Vagina (tissue), 2 donors: ENCODE data around the gene CDKN2B-AS1. TPM values are rescaled to one million over a fixed set of nuclear protein-coding genes. Genes with fewer than 3 reads are reported as not detected.

Experiments used
- DNase-seq, 2 donors: peaks; one replicate each; pipeline ENCODE4 v3.0.0-alpha.2; 2017; ENCODE audit errors: extremely low spot score in 2 of 2
- H3K27ac ChIP-seq: fragments of 200-600 bp; sonication (generic); one replicate; pipeline ENCODE4 v1.5.1; 2019
- H3K27me3 ChIP-seq: fragments of 200-600 bp; sonication (generic); one replicate; pipeline ENCODE4 v1.5.1; 2019
- H3K36me3 ChIP-seq, 2 donors: fragments of 200-600 bp; sonication (generic); one replicate each; pipeline ENCODE4 v1.5.1; 2017 to 2019
- H3K4me1 ChIP-seq: fragments of 200-600 bp; sonication (generic); one replicate; pipeline ENCODE4 v1.5.1; 2019
- H3K4me3 ChIP-seq, 2 donors: fragments of 200-600 bp; sonication (generic); 1 replicate in 1 of 2; 2 replicates in 1 of 2; pipeline ENCODE4 v1.5.1; 2016 to 2019
- H3K9me3 ChIP-seq: fragments of 200-600 bp; sonication (generic); one replicate; pipeline ENCODE4 v1.5.1; 2019
- POLR2A ChIP-seq, 2 donors: fragments of 450-650 bp; IDR thresholded peaks; one replicate each; pipeline ENCODE4 v1.6.1; 2017; ENCODE audit warnings: antibody characterized with exemption in 2 of 2, mild to moderate bottlenecking in 2 of 2, moderate library complexity in 2 of 2
- POLR2AphosphoS5 ChIP-seq, 2 donors: sonication (generic); formaldehyde crosslinking; IDR thresholded peaks; one replicate each; pipeline ENCODE4 v1.9.0; 2017; ENCODE audit warnings: antibody characterized with exemption in 2 of 2, mild to moderate bottlenecking in 2 of 2, low read depth in 1 of 2; ENCODE audit not compliant: insufficient read depth in 1 of 2
- intact Hi-C: fragments of 100-400 bp; cut with DNase I; formaldehyde crosslinking; loops from one replicate; pipeline ENCODE4 v1.15.1; 2023
- total RNA-seq: library from RNA; depleted of rRNA; stranded (reverse); fragments of >200 nt; gene quantifications from one replicate; pipeline ENCODE4 v1.2.3, GENCODE V29; 2016
- TF ChIP-seq, protein P1 (sequence below), 3 experiments: fragments of 450-650 bp in 2 of 3; fragments of 200-600 bp in 1 of 3; sonication (generic) in 1 of 3; IDR thresholded peaks; one replicate each; pipeline ENCODE4 v1.5.1; 2017 to 2019; ENCODE audit warnings: antibody characterized with exemption in 3 of 3, mild to moderate bottlenecking in 2 of 3, moderate library complexity in 2 of 3

CDKN2B-AS1 gene
- total RNA-seq, 1 donor from 2014 or later: 5.9 TPM

DNA sequence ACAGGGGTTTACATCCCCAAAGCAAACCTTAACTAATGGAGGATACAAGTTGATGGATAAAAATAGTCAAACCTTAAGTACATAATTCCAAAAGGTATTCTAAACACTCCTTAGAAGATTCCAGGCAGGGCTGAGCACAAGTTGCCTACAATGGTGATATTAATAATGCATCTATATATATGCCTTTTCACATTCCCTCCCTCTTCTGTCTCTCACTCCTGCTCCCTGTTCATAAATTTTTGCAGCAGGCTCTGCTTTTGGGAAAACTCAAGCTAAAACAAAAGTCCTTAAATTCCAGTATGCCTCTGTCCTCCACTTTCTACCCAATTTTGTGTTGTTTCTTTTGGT is 153.9 kb downstream of the CDKN2B-AS1 start:
- no peak for TF ChIP-seq POLR2A (IDR thresholded peaks at IDR 0.05)
- no peak for TF ChIP-seq POLR2AphosphoS5 (IDR thresholded peaks at IDR 0.05; ENCODE audit: insufficient read depth in 1 of 2, low read depth in 1 of 2)

DNA sequence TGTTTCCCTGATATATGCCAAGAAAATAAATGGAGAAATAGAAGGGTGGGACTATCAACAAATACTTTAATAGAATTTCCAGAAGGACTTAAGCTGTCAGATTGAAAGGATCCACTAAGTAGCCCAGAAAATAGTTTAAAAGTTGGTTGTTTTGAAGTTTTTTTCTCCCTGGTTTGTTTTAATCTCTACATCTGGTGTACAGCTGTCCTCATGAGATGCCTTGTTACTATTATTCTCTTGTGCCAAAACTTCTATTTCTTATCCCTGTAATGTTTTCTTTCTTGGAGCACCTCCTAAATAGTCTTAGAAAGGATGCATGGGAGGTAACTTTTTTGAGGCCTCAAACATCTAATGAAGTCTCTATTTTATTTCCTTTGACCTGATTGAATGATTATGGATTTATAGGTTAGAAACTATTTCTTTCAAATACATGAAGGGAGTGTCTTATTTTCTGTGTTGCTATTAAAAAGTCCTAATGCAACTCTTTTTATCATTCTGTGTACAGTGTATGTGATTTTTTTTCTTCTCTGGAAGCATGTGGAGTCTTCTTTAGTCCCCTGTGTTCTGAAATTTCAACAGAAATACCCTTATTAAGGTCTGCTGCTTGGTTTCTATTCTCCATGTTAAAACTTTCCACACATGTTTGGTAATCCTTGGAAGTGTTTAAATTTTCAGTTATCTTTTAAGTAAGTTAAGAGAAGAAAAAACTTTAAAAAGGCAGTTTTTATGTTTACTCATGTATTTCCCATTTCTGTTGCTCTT is 154.5 kb downstream of the CDKN2B-AS1 start:
- Histone ChIP-seq H3K27me3 (no peaks in the 10 kb centered on the region), H3K36me3 (no peaks in the 10 kb centered on the region), H3K27ac (peak overlapping the region; percentile 47), H3K4me3 (no peak overlapping the region), H3K9me3 (no peaks in the 10 kb centered on the region), H3K4me1 (no peaks in the 10 kb centered on the region)
- TF ChIP-seq, protein P1, sequence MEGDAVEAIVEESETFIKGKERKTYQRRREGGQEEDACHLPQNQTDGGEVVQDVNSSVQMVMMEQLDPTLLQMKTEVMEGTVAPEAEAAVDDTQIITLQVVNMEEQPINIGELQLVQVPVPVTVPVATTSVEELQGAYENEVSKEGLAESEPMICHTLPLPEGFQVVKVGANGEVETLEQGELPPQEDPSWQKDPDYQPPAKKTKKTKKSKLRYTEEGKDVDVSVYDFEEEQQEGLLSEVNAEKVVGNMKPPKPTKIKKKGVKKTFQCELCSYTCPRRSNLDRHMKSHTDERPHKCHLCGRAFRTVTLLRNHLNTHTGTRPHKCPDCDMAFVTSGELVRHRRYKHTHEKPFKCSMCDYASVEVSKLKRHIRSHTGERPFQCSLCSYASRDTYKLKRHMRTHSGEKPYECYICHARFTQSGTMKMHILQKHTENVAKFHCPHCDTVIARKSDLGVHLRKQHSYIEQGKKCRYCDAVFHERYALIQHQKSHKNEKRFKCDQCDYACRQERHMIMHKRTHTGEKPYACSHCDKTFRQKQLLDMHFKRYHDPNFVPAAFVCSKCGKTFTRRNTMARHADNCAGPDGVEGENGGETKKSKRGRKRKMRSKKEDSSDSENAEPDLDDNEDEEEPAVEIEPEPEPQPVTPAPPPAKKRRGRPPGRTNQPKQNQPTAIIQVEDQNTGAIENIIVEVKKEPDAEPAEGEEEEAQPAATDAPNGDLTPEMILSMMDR (IDR thresholded peaks at IDR 0.05): no peak
- TF ChIP-seq POLR2AphosphoS5 (IDR thresholded peaks at IDR 0.05; ENCODE audit: insufficient read depth in 1 of 2, low read depth in 1 of 2) (no peak), POLR2A (IDR thresholded peaks at IDR 0.05) (no peak)
- DNase-seq: no peak
- intact Hi-C loops: no loop called here

More for the DNA sequence above, 153.9 kb downstream of the CDKN2B-AS1 start:
- Histone ChIP-seq H3K4me1 (no peaks in the 10 kb centered on the region), H3K4me3 (no peak overlapping the region), H3K36me3 (no peaks in the 10 kb centered on the region), H3K27me3 (no peaks in the 10 kb centered on the region), H3K9me3 (no peaks in the 10 kb centered on the region), H3K27ac (peak overlapping the region; percentile 6)
- intact Hi-C loops: no loop called here
- no peak for DNase-seq

- no peak overlapping the region for H3K27ac ChIP-seq
- TF ChIP-seq POLR2A (IDR thresholded peaks at IDR 0.05) (no peak), POLR2AphosphoS5 (IDR thresholded peaks at IDR 0.05; ENCODE audit: insufficient read depth in 1 of 2, low read depth in 1 of 2) (no peak)
- TF ChIP-seq, protein P1 (IDR thresholded peaks at IDR 0.05): no peak
- H3K9me3 ChIP-seq: no peaks in the 10 kb centered on the region
- no peaks in the 10 kb centered on the region for H3K27me3 ChIP-seq
- no peaks in the 10 kb centered on the region for H3K36me3 ChIP-seq
- peaks cover 16% of the 10 kb centered on the region for H3K4me1 ChIP-seq
- intact Hi-C loops: no loop called here
- no peak for DNase-seq
- no peak overlapping the region for H3K4me3 ChIP-seq
Measured at GRCh38 chr9:22154064-22154463, 159.5 kb downstream of the CDKN2B-AS1 start.

GRCh38 chr9:22156586-22156985 is 162.0 kb downstream of the CDKN2B-AS1 start:
- Histone ChIP-seq H3K27ac (no peak overlapping the region), H3K36me3 (no peaks in the 10 kb centered on the region), H3K27me3 (no peaks in the 10 kb centered on the region), H3K4me3 (no peak overlapping the region), H3K4me1 (peaks cover 16% of the 10 kb centered on the region), H3K9me3 (no peaks in the 10 kb centered on the region)
- DNase-seq: no peak
- TF ChIP-seq POLR2AphosphoS5 (IDR thresholded peaks at IDR 0.05; ENCODE audit: insufficient read depth in 1 of 2, low read depth in 1 of 2) (no peak), POLR2A (IDR thresholded peaks at IDR 0.05) (no peak)
- TF ChIP-seq, protein P1 (IDR thresholded peaks at IDR 0.05): no peak
- intact Hi-C loops: no loop called here

DNA sequence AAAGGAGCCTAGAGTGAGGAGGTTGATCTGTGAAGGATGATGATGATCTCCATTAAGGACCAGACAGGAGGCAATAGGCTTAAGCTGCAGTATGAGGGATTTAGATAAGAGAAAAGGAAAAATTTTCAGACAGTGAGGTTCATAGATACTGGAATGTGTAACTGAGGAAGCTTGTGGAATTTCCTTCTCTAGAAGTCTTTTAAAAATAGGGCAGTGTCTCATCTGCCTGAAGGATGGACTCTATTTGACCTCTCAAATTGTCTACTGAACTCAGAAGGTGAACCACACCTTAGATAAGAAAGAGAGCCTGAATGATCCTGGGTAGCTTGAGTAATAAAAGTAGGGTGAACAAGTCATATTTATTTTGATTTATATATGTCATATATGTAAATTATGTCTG is 162.7 kb downstream of the CDKN2B-AS1 start:
- intact Hi-C loops: no loop called here
- H3K27ac ChIP-seq: no peak overlapping the region
- no peak for DNase-seq
- TF ChIP-seq, protein P1 (IDR thresholded peaks at IDR 0.05): no peak
- TF ChIP-seq POLR2A (IDR thresholded peaks at IDR 0.05) (no peak), POLR2AphosphoS5 (IDR thresholded peaks at IDR 0.05; ENCODE audit: insufficient read depth in 1 of 2, low read depth in 1 of 2) (no peak)
- H3K27me3 ChIP-seq: no peaks in the 10 kb centered on the region
- H3K9me3 ChIP-seq: no peaks in the 10 kb centered on the region
- no peaks in the 10 kb centered on the region for H3K36me3 ChIP-seq
- H3K4me3 ChIP-seq: no peak overlapping the region
- H3K4me1 ChIP-seq: peaks cover 16% of the 10 kb centered on the region
